Measurements from ENCODE around the gene HSDL1. TPM values are rescaled to one million over a fixed set of nuclear protein-coding genes. Genes with fewer than 3 reads are reported as not detected.

The HSDL1 gene
- total and polyA plus RNA-seq, 2 of the 8 experiments (the other 6 are each of a cell fraction or from before 2014, with no cell fraction given), result 25.0 to 55.7 TPM

DNA sequence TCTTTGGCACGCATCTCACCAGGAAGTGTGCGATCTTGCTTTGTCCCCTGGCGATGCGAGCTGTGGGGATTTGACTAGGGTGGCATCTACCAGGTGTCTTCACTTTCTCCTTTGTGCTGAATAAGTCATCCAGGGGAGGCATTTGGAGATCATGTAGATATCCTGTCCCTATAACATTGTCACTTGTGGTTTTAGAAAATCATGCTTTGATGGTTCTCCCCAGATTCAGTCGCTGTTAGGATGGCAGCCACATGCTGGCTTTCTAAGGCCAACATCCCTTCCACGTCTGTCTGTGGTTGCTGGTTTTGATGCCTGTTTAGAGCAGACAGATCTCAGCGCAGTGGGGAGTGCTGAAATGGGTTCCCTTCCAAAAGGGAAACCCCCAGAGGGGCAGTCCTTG, 48.5 kb upstream of the HSDL1 start:
- Histone ChIP-seq H3K4me1 (replicated peaks in 1 of 4; ENCODE audit: control insufficient read depth in 3 of 4, insufficient read depth in 4 of 4, low read length in 3 of 4) (peaks cover 0 to 3% (median under 1%) of the 10 kb centered on the region in 4 experiments; a peak in 3 of 7 replicates), H2BK20ac (ENCODE audit: low read length) (no peak overlapping the region), H2BK15ac (ENCODE audit: low read length) (no peak overlapping the region), H2BK12ac (ENCODE audit: low read depth, low read length) (no peak overlapping the region), H3K23me2 (ENCODE audit: low read depth, low read length) (no peaks in the 10 kb centered on the region), H4K20me1 (replicated peaks in 1 of 2; ENCODE audit: control insufficient read depth in 1 of 2, insufficient read depth in 2 of 2, low read length in 2 of 2) (no peaks in the 10 kb centered on the region), H3K14ac (ENCODE audit: insufficient read length) (no peak overlapping the region), H3K79me1 (ENCODE audit: low read depth, low read length) (no peaks in the 10 kb centered on the region), H3K9me3 (ENCODE audit: insufficient read depth in 2 of 2, low read depth in 1 of 2, low read length in 1 of 2) (no peaks in the 10 kb centered on the region; a peak in 1 of 4 replicates), H3K9ac (replicated peaks in 1 of 4; ENCODE audit: extremely low read depth in 1 of 4, low read depth in 3 of 4, low read length in 3 of 4) (no peak overlapping the region), H4K91ac (replicated peaks; ENCODE audit: insufficient read length, low read length) (no peak overlapping the region), H3K4ac (replicated peaks; ENCODE audit: insufficient read length, low read depth, low read length) (no peak overlapping the region), H4K5ac (ENCODE audit: insufficient read length, low read depth, low read length) (no peak overlapping the region), H4K8ac (ENCODE audit: extremely low read depth, insufficient read depth, low read length) (no peak overlapping the region), H3K4me3 (ENCODE audit: extremely low read depth in 1 of 4, insufficient read depth in 2 of 4, low read depth in 3 of 4, low read length in 4 of 4) (no peak overlapping the region), H3K23ac (ENCODE audit: insufficient read length) (no peak overlapping the region), H3K27ac (ENCODE audit: low read depth, low read length) (no peak overlapping the region), H2AK5ac (ENCODE audit: low read depth, low read length) (no peak overlapping the region), H3K4me2 (ENCODE audit: insufficient read depth in 1 of 2, low read depth in 2 of 2, low read length in 2 of 2) (no peak overlapping the region), H2BK5ac (ENCODE audit: low read depth, low read length) (no peak overlapping the region), H3K79me2 (ENCODE audit: control insufficient read depth in 1 of 2, insufficient read depth in 2 of 2, low read length in 2 of 2) (no peaks in the 10 kb centered on the region), H3K18ac (ENCODE audit: extremely low read depth, low read length) (no peak overlapping the region), H3K27me3 (replicated peaks in 1 of 4; ENCODE audit: control insufficient read depth in 3 of 4, extremely low read depth in 1 of 4, insufficient read depth in 3 of 4, low read length in 3 of 4) (no peaks in the 10 kb centered on the region), H3K36me3 (ENCODE audit: control insufficient read depth in 2 of 4, insufficient read depth in 4 of 4, low read length in 3 of 4) (no peaks in the 10 kb centered on the region), H2AFZ (ENCODE audit: low read length) (no peak overlapping the region), H3K56ac (replicated peaks; ENCODE audit: insufficient read length, low read depth, low read length) (no peak overlapping the region), H2BK120ac (replicated peaks; ENCODE audit: low read depth, low read length) (no peak overlapping the region)
- no peak for TF ChIP-seq ZNF274 (IDR thresholded peaks at IDR 0.05; ENCODE audit: borderline replicate concordance, extremely low read depth, low read length)
- no peak for TF ChIP-seq KDM4A (IDR thresholded peaks at IDR 0.05; ENCODE audit: low read depth, low read length, severe bottlenecking)
- no peak for TF ChIP-seq SP1 (IDR thresholded peaks at IDR 0.05; ENCODE audit: low read depth, low read length)
- TF ChIP-seq CTBP2 (IDR thresholded peaks at IDR 0.05; ENCODE audit: borderline replicate concordance, insufficient read depth, insufficient read length, low read length), result no peak
- TF ChIP-seq CBX8 (IDR thresholded peaks at IDR 0.05; ENCODE audit: borderline replicate concordance, low read depth, low read length), result no peak
- ChIA-PET CTCF (ENCODE audit: partially characterized antibody) (no interaction called here), POLR2A (ENCODE audit: partially characterized antibody) (no interaction called here)
- DNase-seq (ENCODE audit: low read depth in 1 of 2, low spot score in 2 of 2), result no peak
- 93% methylated on average over 7 of the region's 7 CpGs; no CpG with 5 or more reads in 1 of the 2 experiments for WGBS, 2 experiments (ENCODE audit: extremely low coverage in 1 of 2, insufficient coverage in 1 of 2, insufficient read length in 1 of 2, insufficient replicate concordance in 2 of 2, low coverage in 1 of 2, low lambda C conversion rate in 2 of 2, missing lambda C conversion rate in 1 of 2)
- no peak for FAIRE-seq
